ENCODE results near the gene SELE.

DNA sequence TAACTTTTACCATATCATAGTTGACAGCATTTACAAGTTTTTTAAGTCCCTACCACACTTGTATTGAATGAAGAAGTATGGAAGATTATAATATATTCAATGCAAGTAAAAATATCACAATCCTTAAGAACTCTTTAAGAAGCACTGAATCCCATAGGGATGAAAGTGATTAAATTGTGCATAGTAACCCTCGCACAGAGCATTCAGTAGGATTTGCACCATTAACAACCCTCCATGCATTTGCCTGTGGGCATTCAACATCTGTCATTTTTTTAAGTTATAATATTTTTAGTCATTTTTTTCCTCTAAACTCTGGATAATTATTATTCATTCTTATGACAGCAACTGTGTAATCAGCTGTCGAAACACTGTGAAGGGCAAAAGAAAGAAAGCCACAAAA is 10.1 kb downstream of the SELE start:
- no peak for TF ChIP-seq ATF1 (CRISPR knock-in tag; IDR thresholded peaks at IDR 0.05)
- TF ChIP-seq, protein P1, sequence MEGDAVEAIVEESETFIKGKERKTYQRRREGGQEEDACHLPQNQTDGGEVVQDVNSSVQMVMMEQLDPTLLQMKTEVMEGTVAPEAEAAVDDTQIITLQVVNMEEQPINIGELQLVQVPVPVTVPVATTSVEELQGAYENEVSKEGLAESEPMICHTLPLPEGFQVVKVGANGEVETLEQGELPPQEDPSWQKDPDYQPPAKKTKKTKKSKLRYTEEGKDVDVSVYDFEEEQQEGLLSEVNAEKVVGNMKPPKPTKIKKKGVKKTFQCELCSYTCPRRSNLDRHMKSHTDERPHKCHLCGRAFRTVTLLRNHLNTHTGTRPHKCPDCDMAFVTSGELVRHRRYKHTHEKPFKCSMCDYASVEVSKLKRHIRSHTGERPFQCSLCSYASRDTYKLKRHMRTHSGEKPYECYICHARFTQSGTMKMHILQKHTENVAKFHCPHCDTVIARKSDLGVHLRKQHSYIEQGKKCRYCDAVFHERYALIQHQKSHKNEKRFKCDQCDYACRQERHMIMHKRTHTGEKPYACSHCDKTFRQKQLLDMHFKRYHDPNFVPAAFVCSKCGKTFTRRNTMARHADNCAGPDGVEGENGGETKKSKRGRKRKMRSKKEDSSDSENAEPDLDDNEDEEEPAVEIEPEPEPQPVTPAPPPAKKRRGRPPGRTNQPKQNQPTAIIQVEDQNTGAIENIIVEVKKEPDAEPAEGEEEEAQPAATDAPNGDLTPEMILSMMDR (IDR thresholded peaks at IDR 0.05), result no peak
